ENCODE measurements around the gene ENPP6.
"Not testable (repeated sequence)": the region's sequence is repeated elsewhere in the genome, so short reads cannot be mapped to it uniquely, and the experiment has no call there.

The ENPP6 gene

DNA sequence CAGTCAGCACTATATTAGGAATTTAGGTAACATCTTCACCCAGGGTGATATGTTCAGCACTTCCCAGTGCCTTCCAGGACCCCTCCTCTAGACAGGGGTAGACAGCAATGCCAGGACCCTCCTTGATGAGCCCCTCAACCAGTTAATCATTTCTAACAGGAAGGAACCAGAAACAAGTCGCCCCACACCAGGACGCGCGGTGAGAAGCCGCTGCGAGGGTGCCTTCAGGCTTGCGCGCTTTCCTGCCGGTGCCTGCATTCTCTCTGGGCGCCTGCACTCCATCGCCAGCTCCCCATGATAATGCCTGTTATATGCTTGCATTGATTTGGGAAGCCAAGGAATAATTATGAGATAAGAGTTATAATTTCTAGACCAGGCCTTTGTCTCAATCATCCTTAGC, 116.0 kb downstream of the ENPP6 start:
- no peak for FAIRE-seq

DNA sequence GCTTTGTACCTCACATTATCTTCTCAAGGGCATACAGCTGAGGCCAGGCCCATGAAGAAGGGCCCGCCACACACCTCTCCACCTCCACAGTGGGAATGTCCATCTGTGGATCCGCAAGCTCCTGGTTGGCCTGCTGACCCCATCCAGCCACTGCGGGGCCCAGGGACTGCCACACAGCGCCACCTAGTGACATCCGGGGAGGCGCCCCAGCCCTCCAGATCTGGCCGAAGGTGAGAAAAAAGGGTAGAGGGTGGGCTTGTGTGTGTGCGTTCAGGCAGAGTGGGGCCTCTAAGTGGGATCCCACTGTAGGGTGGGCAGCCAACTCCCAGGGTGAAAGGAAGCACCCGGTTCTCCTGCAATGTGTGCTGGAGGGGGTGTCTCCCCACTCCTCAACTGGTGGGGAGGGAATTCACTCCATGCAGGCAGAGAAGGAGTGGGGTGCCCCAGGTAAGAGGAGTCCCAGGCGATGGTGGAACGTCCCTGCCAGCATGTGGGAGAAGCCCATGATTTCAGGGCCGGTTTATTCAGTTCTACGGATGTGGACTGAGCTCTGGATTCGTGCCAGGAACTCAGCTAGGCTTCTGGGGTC, 117.3 kb downstream of the ENPP6 start:
- no peak for FAIRE-seq

DNA sequence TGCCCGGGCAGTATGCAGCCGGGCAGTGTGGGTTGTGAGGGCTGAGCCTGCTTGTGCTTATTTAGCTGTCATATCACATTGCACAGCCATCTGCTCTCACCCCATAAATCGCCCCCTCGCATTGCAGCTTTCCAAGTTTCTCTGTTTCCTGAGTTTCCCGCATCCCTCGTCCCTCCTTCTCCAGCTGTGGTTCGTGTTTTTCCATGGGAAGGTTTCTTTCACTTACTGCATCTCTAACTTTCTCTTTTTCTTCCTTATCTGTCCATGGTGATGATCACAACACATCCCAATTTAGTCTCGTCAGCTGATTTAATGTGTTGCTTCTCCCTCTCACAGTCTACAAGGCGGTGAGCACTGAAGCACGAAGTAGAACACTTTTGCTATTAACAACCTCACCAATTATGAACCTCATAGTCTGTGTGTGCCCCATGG, 118.1 kb downstream of the ENPP6 start:
- no peak for FAIRE-seq

DNA sequence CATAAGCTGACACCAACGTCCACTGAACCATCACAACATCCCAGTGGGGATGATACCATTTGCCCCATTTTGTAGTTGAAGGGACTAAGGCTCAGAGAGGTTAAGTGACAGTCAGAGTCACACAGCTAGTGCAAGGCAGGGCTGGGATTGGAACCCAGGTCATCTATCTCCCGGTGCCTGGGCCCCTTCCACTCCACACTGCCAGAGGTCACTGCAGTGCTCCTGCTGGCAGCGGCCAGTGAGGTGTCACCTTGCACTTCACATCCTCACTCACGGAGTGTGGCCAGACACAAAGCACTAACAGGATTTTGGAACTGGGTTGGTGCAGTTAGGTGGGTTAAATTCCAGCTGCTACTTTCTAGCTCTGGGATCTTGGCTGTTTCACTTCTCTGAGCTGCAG, 118.7 kb downstream of the ENPP6 start:
- no peak for FAIRE-seq

DNA sequence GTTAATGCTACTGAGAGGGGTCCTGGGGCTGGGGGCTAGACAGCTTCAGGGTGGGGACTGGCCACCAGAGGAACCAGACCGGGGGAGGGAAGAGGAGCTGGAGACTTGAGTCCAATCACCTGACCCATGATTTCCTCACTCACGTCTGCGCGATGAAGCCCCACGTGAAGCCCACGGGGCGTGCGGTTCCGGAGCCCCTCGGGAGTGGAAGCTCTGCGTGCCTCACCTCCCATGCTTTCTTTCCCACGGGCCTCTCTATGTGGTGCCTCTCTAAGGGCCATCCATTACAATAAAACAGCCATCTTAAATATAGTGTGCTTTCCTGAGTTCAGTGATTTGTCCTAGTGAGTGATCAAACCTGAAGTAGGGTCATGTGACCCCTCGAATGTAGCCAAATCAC, 119.9 kb downstream of the ENPP6 start:
- no peak for FAIRE-seq

DNA sequence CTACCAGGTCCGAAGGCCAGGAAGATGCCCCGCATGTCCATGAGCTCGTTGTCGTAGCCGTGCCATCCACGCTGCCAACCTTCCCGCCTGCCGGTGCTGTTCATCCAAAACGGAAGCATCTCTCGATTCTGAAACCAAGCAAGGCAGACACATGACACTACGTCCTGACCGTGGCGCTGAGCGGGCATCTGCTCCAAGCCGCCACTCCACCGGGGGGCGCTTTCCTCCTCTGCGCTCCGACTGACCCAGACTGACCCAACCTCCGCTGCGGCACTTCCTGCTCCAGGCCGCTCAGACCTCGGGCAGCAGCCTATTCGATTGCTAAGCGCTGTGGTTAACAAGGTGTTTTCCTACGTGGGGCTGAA, 120.5 kb downstream of the ENPP6 start:
- FAIRE-seq = no peak

DNA sequence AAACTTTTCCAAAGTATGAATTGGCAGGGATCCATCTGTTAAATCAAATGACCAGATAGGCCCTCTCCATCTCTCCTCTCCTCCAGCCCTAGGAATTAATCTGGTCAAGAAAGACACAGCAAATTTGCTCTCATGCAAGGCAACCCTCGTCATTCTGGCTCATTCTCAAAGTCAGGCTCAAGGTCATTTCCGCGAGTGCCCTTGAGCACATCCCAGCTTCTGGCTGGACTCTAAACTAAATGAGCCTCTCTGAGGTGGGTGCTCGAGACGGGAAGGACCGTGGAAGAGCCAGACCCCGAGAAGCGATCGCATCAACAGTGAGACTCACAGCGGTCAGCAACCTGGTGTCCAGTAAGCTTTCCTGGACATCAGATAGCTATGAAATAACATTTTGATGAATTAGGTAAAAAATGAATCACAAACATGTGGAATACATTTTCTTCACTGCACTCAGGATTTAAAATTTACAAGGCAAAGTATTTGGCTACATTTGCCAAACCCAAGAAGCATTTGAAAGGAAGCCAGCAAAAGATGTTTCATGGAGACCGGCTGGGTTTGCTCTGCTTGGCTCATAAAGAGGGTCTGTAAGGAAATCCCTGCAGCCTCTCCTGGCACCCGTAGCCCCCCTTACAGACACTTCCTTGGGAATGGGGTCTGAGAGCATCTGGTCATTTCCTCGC, 121.0 kb downstream of the ENPP6 start:
- FAIRE-seq = no peak

DNA sequence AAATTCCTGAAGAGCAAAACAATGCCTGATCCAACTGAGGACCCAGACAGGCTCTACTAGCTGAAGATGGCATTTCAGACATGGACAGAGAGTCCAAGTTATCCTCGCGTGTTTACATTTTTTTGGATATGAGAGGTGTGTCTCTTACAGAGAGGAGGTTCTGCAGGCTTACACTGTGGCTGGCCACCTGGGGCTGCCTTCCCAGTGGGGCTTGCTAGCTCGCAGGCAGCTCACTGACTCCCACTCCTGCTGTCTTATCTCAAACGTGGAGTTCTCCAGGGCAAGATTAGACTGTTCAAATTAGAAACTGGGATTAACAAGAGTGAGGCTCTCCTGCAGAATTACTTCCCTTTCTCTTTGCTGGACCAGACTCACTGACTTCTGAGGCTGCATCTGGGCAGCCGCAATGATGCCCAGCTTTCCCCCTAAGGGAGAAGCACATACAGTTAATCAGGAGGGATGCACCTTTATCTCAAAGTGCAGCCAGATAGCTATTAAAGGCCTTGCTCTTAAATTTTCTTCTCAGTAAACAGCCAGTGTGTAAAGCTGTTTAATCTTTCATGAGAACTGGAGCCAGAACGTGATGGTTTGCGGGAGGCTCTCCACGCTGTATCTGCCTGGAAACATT, 123.0 kb downstream of the ENPP6 start:
- FAIRE-seq = no peak

DNA sequence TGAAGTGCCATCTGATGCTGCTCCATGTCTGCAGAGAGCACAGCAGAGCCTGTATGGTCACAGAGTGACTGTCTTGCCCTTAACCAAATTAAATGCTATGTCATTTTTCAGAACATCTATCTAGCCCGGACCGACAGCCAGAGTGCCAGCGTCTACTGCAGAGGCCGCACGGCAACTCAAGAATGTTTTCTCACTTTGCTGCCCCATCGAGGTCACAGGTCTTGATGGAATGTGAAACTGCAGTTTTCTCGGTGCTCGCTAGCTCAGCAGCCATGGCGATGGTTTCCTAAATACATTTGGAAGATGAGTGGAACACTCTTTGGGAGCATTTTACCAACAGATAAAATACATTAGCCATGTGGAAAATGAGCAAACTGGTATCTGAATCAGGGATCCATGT, 125.7 kb downstream of the ENPP6 start:
- no peak for FAIRE-seq

DNA sequence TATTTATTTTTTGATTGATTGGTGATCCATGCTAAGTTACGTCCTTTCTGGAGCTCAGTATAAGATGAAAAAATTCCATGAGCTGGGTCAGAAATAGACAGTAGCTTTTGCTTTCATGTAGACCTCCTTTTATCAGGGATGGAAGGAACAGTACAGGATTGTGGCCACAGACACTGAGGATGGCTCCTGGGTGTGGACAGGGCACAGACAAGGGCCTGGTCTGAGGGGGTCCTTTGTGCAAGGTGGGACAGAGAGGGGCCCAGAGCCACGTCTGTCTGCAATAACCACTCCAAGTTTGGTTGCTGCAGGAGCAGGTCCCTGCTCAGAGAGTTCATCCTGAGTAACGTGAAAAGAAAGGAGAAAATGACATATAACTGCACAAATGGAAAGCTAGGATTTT, 127.1 kb downstream of the ENPP6 start:
- no peak for FAIRE-seq

DNA sequence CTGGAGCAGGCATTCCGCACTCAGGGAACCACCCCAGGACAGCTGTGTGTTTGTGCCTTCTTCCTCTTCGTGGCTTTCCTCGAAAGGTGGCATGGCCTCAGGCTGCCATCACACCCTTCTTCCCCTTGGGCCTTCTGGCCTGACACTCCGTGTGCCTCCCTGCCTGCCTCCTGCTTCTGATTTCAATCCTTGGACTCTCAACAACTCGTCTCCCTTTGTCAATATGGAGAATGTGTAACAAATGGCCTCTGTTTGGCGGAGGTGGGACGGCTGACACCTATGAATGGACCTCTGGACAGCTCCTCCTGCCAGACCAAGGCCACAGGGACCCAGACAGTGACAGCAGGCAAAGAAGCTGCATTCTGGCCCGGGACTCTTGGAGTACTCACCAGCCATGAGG, 137.0 kb downstream of the ENPP6 start:
- no peak for FAIRE-seq

DNA sequence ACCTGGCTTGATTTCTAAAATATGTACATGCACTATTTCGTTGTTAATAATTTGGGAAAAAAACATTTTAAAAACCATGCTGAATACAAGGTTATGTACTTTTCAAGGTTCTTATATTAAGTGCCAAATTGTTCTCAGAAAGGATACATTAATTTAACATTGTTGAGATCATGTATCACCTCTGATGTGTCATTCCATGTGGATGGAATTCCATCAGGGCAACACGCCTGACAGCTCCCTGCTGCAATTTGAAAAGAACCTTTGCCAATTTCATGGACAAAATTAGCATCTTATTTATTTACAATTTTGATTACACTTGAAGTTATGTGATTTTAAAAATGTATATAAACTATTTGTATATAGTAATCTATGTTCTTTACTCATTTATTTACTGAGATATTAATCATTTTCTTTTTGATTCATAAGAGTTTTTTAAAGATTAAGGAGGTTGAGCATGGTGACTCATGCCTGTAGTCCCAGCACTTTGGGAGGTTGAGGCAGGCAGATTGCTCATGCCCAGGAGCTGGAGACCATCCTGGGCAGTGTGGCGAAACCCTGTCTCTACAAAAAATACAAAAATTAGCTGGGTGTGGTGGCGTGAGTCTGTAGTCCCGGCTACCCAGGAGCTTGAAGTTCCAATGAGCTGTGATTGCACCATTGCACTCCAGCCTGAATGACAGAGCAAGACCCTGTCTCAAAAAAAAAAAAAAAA, 142.8 kb downstream of the ENPP6 start:
- FAIRE-seq = no peak

DNA sequence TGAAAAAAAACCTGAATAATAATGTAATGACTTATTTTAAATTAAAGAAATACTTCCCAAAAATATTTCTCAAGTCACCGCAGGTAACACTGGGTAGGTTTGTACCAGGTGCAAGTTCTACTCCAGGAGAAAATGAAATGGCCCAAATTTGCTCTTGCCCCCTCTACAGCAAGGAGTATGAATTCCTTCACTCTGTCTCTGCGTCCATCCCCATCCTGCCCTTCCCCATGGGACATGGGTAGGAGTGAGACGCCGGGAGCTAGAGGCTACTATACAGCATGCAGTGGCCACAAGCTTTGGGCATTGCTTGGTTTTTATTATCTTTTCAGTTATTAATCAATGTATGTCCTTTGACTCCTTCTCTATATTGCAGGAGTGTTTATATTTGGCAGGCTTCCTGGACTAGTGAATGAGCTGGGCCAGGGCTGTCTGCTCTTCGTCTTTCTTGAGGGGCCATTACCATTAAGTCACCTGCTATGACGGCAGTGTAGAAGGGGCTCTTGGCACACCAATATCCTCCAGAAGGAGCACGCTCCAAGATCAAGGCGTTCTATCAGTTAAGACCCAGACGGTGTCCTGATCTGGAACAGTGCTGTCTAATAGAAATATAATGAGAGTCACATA, 149.6 kb downstream of the ENPP6 start:
- FAIRE-seq = no peak

DNA sequence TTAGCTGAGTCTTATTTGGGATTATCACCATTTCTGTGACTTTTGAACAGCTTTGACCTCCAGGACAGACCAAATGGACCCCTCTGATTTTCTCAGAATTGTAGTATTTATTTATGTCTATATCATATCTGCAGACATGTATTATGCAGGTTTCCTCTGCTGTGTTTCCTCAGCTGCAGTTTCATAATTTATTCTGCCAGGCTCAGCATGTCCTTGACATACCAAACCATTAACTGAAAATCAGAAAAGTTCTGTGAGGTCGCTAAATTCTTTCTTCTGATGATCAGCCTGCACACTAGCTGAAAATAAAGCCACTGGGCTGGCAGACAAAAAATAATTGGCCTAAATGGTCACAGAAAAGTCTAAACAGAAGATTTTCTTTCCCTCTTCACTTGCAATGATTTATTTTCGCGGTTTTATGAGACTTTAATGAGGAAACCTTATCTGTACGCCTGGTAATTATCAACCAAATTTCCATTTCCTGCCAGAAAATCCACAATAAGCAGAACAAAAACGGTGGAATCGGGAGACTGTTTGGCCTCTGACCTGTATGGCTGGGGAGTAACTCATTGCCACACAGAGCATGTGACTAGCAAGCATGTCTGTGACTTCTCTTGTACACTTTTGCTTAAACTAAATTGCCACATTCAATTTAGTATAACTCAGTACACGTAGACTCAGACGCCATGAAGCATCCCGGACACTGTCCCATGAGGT, 150.9 kb downstream of the ENPP6 start:
- FAIRE-seq = no peak

DNA sequence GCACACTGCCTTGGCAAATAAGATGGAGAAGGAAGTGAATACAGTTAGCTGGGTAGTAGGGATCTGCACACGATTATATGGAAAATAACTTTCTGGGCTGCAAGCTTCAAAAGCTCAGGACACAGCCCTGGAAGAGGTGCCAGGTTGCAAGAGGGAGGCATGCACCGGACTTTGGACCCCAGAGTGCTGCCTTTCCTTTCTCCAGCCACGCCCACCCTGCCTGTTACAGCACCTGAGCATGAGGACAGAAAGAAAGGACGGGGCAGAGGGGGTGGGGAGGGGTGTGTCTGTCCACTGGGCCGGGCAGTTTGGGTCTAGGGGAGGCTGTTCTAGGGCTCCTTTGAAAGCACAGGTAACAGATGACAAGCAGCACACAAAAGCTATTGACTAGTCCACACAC, 152.8 kb downstream of the ENPP6 start:
- FAIRE-seq = no peak

DNA sequence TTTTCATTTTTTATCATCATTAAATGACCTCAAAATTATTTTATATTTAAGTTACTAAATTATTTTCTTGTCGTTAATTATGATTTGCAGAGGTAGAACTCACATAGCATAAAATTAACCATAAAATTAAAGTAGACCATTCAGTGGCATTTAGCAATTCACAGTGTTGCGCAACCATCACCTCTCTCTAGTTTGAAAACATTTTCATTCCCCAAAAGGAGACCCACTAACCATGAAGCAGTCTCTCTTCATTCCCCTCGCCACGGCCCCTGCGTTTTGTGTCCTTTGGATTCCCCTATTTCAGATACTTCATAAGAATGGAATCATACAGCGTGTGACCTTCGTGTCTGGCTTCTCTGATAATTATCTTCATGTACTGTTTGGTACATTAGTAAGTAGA, 154.9 kb downstream of the ENPP6 start:
- no peak for FAIRE-seq

DNA sequence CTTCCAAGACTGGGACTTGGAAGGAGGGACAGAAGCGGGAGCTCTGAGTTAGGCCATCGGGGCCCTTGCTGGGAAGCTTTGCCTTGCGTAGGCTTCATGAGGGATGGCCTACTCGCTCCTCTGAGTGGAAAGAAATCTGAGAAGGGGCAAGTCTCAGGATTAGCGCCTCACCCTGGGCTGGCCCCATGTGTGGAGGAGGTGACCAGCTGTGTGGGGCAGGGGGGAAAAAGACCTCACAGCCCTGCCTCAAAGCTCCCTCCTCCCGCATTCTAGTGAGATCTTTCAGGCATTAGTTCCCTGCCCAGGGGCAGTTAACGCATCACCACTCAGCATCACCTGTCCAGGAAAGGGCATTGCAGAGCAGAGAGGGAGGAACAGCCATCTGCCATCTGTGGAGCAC, 156.1 kb downstream of the ENPP6 start:
- FAIRE-seq = no peak

DNA sequence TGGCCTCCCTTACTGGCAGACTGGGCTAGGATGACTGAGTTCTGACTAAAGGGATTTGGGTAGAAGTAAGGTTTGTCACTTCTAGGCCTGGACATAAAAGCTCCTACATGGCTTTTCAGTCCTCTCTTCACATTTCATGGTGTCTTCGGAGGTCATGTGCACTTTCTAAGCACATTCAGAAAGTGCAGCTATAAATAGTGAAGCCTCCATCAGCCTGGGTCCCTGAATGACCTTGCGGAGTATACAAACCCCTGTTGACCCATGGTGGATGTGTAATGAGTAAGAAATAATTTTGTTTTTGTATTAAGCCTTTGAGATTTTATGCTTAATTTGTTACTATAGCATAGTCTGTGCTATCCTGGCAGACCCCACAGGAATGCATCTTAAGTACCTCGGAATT, 158.6 kb downstream of the ENPP6 start:
- FAIRE-seq = no peak

DNA sequence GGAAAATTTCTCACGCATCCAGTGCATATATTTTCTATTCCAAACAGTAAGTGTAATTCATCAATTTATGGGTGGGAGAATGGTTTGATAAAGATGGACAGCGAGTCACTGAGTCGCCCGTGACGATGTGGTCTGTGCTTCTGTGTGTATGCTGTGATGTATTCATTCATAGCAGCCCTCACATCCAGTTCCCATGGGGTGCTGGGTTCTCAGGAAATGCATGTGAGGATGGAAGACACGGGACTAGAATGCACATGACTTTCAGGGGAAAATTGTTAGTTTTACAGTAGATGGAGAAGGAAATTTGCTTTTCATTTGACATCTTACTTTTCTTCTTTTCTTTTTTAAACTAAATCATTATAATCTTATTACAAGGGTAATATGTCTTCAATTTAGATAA, 159.6 kb downstream of the ENPP6 start:
- FAIRE-seq = no peak

DNA sequence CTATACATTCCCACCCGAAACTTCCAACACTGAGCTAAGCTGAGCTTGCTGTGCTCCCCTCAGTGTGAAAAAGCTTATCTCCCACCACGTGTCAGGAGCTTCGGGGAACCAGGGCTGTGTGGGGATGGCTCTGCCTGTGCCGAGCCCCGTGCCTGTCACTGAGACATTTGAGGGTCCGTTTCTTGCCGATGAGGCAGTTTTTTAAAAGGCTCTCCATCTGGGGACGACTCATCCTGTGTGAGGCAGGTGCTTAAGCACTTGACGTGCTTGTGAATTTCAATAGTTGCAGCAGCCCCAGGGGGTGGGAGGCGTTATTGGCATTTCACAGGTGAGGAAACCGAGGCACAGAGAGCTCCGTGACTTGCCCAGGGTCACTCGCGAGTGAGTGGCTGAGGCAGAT, 160.8 kb downstream of the ENPP6 start:
- no peak for FAIRE-seq

DNA sequence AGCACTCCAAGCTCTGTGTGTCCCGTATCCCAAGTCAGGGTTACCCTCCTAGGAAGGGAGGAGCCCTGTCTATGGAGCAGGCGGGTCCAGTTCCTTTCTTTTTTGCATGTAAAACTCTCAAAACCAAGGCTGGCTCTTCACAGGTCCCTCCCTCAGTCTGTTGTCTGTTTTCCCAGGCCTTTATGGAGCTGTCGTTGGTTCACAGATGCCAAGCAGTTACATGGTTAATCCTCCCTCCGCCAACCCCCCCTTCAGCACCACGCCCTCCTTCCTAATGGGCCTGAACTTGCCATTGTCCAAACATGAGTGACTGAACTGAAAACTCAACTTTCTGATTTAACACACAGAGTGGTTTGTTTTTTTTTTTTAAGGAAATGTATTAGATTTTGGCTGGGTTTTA, 164.2 kb downstream of the ENPP6 start:
- FAIRE-seq = no peak

DNA sequence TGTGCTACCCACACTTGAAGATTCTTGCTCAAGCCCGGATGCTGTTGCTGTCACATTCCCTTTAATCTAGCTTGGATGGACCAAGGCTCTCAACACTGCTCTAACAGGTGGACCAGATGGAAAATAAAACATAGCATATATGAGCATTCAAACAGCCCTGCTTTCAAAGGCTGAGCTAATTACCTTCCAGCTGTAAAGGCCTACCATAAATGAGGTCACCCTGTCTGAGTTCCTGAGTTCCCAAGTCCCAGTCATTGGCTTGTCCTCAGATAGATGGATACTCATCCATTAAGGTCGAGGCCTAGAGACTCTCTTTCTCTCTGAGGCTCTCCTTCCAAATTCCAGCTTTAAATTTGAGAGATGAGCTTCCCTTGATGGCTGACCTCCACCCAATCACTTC, 165.1 kb downstream of the ENPP6 start:
- no peak for FAIRE-seq

DNA sequence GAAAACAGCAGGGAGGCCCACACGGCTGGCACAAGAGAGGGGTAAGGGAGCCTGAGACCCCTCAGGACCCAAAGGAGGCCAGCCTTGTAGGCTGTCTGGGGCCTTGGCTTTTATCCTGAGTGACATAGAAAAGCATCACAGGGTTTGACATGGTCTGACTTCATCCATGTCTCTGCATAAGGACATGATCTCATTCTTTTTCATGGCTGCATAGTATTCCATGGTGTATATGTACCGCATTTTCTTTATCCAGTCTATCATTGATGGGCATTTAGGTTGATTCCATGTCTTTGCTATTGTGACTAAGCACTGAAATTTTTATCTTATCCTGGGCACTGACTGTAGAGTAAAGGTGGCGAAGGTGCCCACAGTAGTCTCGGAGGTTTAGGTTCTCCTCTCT, 166.4 kb downstream of the ENPP6 start:
- not testable (repeated sequence) for FAIRE-seq

Measured in islet of Langerhans (tissue), 1 donor.